Superior temporal gyrus (tissue), 1 donor: ENCODE measurements around the gene LRRC4C.
"Not testable (repeated sequence)": the region's sequence is repeated elsewhere in the genome, so short reads cannot be mapped to it uniquely, and the experiment has no call there.

ENCODE experiments used
- DNase-seq: peaks from one replicate; pipeline ENCODE4 v3.0.0-alpha.2; 2016; ENCODE audit errors: extremely low spot score

LRRC4C gene

GRCh38 chr11:40701027-40701426 lies 758.4 kb downstream of the LRRC4C start:
- no peak for DNase-seq

- no peak for DNase-seq
Observed at GRCh38 chr11:40689823-40690222, 769.6 kb downstream of the LRRC4C start.

- DNase-seq, result no peak
Observed at GRCh38 chr11:40688369-40688768, 771.1 kb downstream of the LRRC4C start.

DNA sequence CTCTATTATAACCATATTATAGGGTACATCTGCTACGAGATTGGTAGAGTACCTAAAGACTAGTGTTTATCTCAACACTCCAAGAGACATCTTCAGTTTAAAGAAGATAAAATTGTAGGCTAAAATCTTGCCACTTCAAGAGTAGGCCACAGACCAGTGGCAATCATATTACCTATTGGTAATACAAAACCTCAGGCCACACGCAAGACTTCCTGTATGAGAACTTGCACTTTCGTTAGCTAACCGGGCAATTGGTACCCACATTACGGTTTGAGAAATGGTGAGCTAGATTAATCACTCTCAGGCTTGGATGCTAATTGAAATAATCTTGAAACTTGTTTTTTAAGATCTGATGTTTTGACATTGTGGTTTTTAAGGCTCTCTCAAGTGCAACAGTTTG lies 772.7 kb downstream of the LRRC4C start:
- DNase-seq, result no peak

GRCh38 chr11:40683010-40683409 lies 776.4 kb downstream of the LRRC4C start:
- DNase-seq, result no peak

- DNase-seq, result no peak
Observed at GRCh38 chr11:40679276-40679675, 780.2 kb downstream of the LRRC4C start.

DNA sequence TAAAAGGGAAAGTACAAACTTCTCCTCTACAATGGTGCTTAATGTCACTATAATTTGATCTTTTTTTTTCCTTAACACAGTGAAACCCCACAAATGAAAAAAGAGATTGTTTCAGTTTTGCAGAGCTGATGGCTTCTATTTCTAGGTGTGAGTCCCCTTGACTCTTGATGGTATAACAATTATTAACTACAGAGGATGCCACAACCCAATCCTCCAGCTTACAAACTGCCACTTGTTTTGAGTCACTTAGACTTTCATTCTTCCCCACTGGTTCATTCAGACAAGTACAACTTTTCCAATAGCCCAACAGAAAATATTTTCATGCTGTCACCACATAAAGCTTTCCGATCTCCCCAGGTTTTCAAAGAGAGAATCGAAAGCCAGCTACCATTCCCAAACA lies 812.2 kb downstream of the LRRC4C start:
- no peak for DNase-seq

DNA sequence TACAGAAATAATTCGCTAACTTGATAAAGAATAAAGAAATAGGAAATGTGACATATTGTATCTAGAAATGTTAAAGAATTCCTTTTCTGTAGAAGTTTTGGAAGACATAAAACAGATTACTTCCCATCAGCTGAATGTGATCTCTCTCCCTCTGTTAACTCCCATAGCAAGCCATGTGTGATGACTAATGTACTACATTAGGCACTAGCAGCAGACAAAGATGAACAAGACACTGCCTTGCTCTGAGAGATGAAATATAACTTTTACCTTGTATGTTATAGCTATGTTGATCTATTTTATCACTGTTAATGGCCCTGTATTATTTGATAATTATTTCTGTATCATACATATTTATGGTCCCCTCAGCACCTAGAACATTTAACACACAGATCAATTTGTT lies 817.2 kb downstream of the LRRC4C start:
- DNase-seq, result no peak

GRCh38 chr11:40619654-40620053 lies 839.8 kb downstream of the LRRC4C start:
- DNase-seq, result no peak

DNA sequence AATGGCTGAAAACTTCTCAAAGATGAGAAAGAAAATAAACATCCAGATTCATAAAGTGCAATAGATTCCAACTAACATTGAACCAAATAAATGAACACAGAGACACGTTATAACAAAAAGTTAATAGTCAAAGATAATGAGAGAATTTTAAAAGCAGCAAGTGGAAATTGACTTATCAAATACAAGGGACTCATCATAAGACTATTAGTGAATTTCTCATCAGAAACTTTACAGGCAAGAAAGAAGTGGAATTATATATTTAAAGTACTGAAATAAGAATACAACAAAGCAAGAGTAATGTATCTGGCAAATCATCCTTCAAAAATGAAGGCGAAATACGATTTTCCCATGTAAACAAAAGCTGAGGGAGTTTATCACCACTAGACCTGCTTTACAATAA lies 852.7 kb downstream of the LRRC4C start:
- no peak for DNase-seq

DNA sequence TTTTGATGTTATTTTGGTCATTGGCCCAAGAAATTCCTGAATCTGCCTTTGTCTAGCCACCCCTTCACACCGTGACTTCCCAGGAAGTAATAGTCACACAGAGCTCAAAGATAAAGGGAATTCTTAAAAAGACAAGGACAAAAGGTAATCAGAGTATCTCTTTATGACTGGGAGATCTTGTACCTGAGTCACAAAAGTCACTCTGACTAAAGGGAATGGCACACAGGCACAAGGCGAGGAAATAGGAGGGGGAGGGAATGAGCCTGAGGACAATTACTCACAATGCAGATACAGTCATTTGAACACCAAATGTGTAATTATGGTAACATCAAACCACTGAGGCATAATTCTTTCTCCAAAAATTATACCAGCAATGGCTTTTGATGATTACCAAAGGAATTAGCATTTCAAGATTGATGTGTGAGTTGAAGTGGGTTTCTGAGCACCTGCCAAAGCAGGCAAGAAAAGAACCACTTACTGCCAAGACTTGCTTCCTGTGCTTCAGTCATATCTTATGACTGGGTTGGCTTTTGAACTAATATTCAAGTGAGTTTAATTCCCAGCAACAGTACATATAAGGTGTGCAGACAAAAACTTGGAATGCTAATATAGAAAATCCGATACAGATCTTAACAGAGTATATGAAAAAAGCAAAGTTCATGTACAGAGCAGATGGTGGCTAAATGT lies 856.4 kb downstream of the LRRC4C start:
- no peak for DNase-seq

GRCh38 chr11:40597546-40598113 lies 861.8 kb downstream of the LRRC4C start:
- DNase-seq, result no peak

- DNase-seq, result no peak
Observed at GRCh38 chr11:40573254-40573891, 886.1 kb downstream of the LRRC4C start.

DNA sequence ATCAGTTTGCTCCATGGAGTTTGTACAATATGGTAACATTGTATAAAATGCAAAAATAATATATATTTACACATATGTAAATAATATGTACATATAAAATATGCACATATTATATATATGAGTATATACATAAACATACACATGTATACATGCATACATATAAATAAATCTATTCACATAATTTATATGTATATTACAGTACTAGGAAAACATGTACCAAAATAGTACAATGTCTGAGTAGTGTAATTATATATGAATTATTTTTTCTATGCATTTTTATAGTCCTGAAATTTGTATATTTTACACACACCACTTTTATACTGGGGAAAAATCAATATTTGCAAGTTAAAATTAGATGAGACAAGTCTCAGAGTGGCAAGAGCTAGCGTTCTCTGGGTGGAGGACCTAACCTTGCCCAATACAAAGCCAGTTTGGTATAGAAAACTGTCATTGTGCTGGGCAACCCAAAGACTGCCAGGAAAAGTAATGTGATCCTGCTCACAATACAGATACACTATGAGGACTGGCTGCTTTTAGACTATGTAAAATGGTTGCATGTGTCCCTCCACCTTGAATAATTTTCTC lies 889.4 kb downstream of the LRRC4C start:
- DNase-seq, result no peak

- DNase-seq, result no peak
Observed at GRCh38 chr11:40567392-40567791, 892.1 kb downstream of the LRRC4C start.

GRCh38 chr11:40544162-40544561 lies 915.3 kb downstream of the LRRC4C start:
- no peak for DNase-seq

DNA sequence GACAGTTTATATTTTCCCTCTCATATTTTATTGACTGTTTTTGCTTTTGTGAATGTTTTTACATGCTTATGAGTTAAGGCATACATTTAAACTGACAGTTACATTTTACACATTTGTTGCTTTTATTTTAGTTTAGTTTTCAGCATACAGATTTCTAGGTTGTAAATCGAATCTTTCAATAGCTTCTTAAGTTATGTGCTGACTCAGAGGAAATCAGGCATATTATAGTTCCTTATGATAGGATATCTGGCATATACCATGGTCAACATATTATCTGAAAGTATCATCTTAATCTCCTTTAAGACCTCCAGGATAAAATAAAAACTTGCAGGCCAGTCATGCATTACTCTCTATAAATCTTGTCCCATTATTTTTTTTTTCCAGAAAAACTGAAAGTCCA lies 916.6 kb downstream of the LRRC4C start:
- DNase-seq, result no peak

- no peak for DNase-seq
Observed at GRCh38 chr11:40537734-40538133, 921.7 kb downstream of the LRRC4C start.

DNA sequence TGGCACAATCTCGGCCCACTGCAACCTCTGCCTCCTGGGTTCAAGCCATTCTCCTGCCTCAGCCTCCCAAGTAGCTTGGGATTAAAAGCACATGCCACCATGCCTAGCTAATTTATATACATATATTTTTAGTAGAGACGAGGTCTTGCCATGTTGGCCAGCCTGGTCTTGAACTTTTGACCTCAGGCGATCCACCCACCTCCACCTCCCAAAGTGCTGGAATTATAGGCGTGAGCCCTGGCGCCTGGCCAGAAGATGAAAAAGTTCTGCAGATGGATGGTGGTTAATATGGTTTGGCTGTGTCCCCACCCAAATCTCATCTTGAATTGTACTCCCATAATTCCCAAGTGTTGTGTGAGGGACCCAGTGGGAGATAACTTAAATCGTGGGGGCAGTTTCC lies 937.4 kb downstream of the LRRC4C start:
- not testable (repeated sequence) for DNase-seq

DNA sequence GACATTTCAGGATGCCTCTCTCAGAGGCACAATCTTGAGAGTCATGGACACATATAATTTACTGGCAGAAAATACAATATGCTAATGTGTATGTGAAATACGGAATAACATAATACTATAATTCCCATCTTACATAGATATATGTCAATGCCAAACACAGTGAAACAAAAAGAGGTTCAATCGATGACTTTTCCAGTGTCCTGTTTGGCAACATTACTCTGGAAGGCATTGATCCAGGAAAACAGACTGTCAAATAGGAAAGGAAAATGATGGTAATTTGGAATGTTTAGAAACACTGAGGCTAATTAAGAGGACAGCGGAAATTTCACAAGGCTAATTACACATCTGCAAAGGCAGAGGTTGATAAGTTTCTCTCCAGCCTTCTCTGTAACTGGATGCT lies 942.3 kb downstream of the LRRC4C start:
- no peak for DNase-seq

- no peak for DNase-seq
Observed at GRCh38 chr11:40514124-40514523, 945.3 kb downstream of the LRRC4C start.

- DNase-seq, result no peak
Observed at GRCh38 chr11:40513281-40513680, 946.2 kb downstream of the LRRC4C start.

GRCh38 chr11:40508303-40508702 lies 951.1 kb downstream of the LRRC4C start:
- no peak for DNase-seq
